ENCODE measurements around the gene ASTN2. TPM values are rescaled to one million over a fixed set of nuclear protein-coding genes. Genes with fewer than 3 reads are reported as not detected.

Gene ASTN2
- total RNA-seq, 1 donor from 2014 or later = 7.3 TPM

- Histone ChIP-seq H3K4me1 (ENCODE audit: control insufficient read depth in 3 of 3, insufficient read depth in 3 of 3, low read length in 3 of 3) (peaks cover 0 to 4% (median 0%) of the 10 kb centered on the region in 3 donors), H3K9me3 (ENCODE audit: control insufficient read depth in 3 of 3, low read length in 3 of 3) (no peaks in the 10 kb centered on the region), H3K27ac (ENCODE audit: low read depth, low read length) (no peak overlapping the region), H3K27me3 (ENCODE audit: control insufficient read depth in 3 of 3, insufficient read depth in 3 of 3, low read length in 3 of 3) (no peaks in the 10 kb centered on the region), H3K36me3 (ENCODE audit: control insufficient read depth in 3 of 3, insufficient read depth in 3 of 3, low read length in 3 of 3) (no peaks in the 10 kb centered on the region), H3K4me3 (ENCODE audit: low read length in 3 of 3) (no peak overlapping the region), H3K9ac (ENCODE audit: low read depth in 1 of 3, low read length in 3 of 3) (no peak overlapping the region)
These were observed 386.6 kb downstream of the ASTN2 start for GRCh38 chr9:117028103-117028858.

- no peaks in the 10 kb centered on the region for H3K4me1 ChIP-seq (ENCODE audit: control insufficient read depth in 3 of 3, insufficient read depth in 3 of 3, low read length in 3 of 3)
- no peak overlapping the region for H3K4me3 ChIP-seq (ENCODE audit: low read length in 3 of 3)
- H3K9me3 ChIP-seq (ENCODE audit: control insufficient read depth in 3 of 3, low read length in 3 of 3) = no peaks in the 10 kb centered on the region
- no peak overlapping the region for H3K9ac ChIP-seq (ENCODE audit: low read depth in 1 of 3, low read length in 3 of 3)
- no peak overlapping the region for H3K27ac ChIP-seq (ENCODE audit: low read depth, low read length)
- H3K36me3 ChIP-seq (ENCODE audit: control insufficient read depth in 3 of 3, insufficient read depth in 3 of 3, low read length in 3 of 3) = no peaks in the 10 kb centered on the region
- no peaks in the 10 kb centered on the region for H3K27me3 ChIP-seq (ENCODE audit: control insufficient read depth in 3 of 3, insufficient read depth in 3 of 3, low read length in 3 of 3)
These were observed 393.0 kb downstream of the ASTN2 start for GRCh38 chr9:117021906-117022305.

DNA sequence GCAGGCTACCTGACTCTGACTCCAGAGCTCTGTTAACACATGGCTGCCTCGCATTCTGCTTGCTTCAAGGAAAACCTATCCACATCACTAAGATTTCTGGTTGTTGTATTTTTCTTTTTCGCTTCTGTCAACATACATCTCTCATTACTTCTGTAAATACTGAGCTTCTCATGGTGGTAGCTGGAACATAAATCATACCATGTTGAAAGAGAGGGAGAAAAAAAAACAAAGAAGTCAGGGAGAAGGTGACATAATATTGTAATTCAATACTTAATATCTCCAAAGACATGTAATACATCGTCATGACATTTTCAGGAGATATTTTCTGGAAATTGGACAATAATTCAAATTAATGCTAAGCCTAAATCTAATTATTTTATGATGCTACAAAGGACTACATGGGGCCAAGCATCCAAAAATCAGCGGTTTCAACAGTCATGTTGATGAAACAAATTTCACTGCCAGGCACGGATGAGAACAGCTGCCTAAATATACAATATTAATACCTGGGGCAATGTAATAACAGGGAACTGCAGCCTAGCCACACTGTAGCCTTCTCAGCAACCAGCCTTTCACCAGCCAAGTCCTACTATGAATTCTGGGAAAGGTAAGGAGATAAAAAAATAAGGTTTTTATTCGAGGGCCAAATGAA lies 395.8 kb downstream of the ASTN2 start:
- Histone ChIP-seq H3K36me3 (ENCODE audit: control insufficient read depth in 3 of 3, insufficient read depth in 3 of 3, low read length in 3 of 3) (no peaks in the 10 kb centered on the region), H3K4me3 (ENCODE audit: low read length in 3 of 3) (no peak overlapping the region), H3K9ac (ENCODE audit: low read depth in 1 of 3, low read length in 3 of 3) (no peak overlapping the region), H3K9me3 (ENCODE audit: control insufficient read depth in 3 of 3, low read length in 3 of 3) (no peaks in the 10 kb centered on the region), H3K4me1 (ENCODE audit: control insufficient read depth in 3 of 3, insufficient read depth in 3 of 3, low read length in 3 of 3) (no peaks in the 10 kb centered on the region), H3K27me3 (ENCODE audit: control insufficient read depth in 3 of 3, insufficient read depth in 3 of 3, low read length in 3 of 3) (no peaks in the 10 kb centered on the region), H3K27ac (ENCODE audit: low read depth, low read length) (no peak overlapping the region)

GRCh38 chr9:117017414-117017985 lies 397.4 kb downstream of the ASTN2 start:
- no peaks in the 10 kb centered on the region for H3K27me3 ChIP-seq (ENCODE audit: control insufficient read depth in 3 of 3, insufficient read depth in 3 of 3, low read length in 3 of 3)
- no peak overlapping the region for H3K9ac ChIP-seq (ENCODE audit: low read depth in 1 of 3, low read length in 3 of 3)
- H3K9me3 ChIP-seq (ENCODE audit: control insufficient read depth in 3 of 3, low read length in 3 of 3) = no peaks in the 10 kb centered on the region
- H3K4me1 ChIP-seq (ENCODE audit: control insufficient read depth in 3 of 3, insufficient read depth in 3 of 3, low read length in 3 of 3) = no peaks in the 10 kb centered on the region
- H3K4me3 ChIP-seq (ENCODE audit: low read length in 3 of 3) = no peak overlapping the region
- no peak overlapping the region for H3K27ac ChIP-seq (ENCODE audit: low read depth, low read length)
- H3K36me3 ChIP-seq (ENCODE audit: control insufficient read depth in 3 of 3, insufficient read depth in 3 of 3, low read length in 3 of 3) = no peaks in the 10 kb centered on the region

DNA sequence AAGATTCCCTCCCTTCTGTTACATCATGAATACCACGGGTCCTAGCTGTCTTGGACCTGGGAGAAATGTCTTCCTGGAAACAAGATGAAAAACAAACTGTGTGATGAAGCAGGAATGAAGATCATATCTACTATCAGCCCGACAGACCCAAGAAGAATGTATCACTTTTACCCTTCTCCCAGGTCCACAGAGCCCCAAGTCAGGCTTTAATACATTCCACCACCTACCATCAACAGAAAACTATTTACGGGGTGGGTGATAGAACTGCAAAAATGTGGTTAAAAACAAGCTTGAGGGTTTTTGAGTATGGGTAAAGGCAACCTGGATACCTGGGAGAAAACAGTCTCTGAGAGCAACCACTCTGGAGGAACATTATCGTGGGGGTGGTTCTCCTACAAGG lies 400.8 kb downstream of the ASTN2 start:
- H3K9me3 ChIP-seq (ENCODE audit: control insufficient read depth in 3 of 3, low read length in 3 of 3) = no peaks in the 10 kb centered on the region
- no peaks in the 10 kb centered on the region for H3K27me3 ChIP-seq (ENCODE audit: control insufficient read depth in 3 of 3, insufficient read depth in 3 of 3, low read length in 3 of 3)
- H3K9ac ChIP-seq (ENCODE audit: low read depth in 1 of 3, low read length in 3 of 3) = no peak overlapping the region
- no peak overlapping the region for H3K27ac ChIP-seq (ENCODE audit: low read depth, low read length)
- no peaks in the 10 kb centered on the region for H3K36me3 ChIP-seq (ENCODE audit: control insufficient read depth in 3 of 3, insufficient read depth in 3 of 3, low read length in 3 of 3)
- no peak overlapping the region for H3K4me3 ChIP-seq (ENCODE audit: low read length in 3 of 3)
- H3K4me1 ChIP-seq (ENCODE audit: control insufficient read depth in 3 of 3, insufficient read depth in 3 of 3, low read length in 3 of 3) = no peaks in the 10 kb centered on the region

- H3K4me1 ChIP-seq (ENCODE audit: control insufficient read depth in 3 of 3, insufficient read depth in 3 of 3, low read length in 3 of 3) = no peaks in the 10 kb centered on the region
- no peaks in the 10 kb centered on the region for H3K36me3 ChIP-seq (ENCODE audit: control insufficient read depth in 3 of 3, insufficient read depth in 3 of 3, low read length in 3 of 3)
- no peaks in the 10 kb centered on the region for H3K27me3 ChIP-seq (ENCODE audit: control insufficient read depth in 3 of 3, insufficient read depth in 3 of 3, low read length in 3 of 3)
- no peaks in the 10 kb centered on the region for H3K9me3 ChIP-seq (ENCODE audit: control insufficient read depth in 3 of 3, low read length in 3 of 3)
- H3K9ac ChIP-seq (ENCODE audit: low read depth in 1 of 3, low read length in 3 of 3) = no peak overlapping the region
- no peak overlapping the region for H3K4me3 ChIP-seq (ENCODE audit: low read length in 3 of 3)
- H3K27ac ChIP-seq (ENCODE audit: low read depth, low read length) = no peak overlapping the region
These were observed 401.3 kb downstream of the ASTN2 start for GRCh38 chr9:117013440-117013995.

DNA sequence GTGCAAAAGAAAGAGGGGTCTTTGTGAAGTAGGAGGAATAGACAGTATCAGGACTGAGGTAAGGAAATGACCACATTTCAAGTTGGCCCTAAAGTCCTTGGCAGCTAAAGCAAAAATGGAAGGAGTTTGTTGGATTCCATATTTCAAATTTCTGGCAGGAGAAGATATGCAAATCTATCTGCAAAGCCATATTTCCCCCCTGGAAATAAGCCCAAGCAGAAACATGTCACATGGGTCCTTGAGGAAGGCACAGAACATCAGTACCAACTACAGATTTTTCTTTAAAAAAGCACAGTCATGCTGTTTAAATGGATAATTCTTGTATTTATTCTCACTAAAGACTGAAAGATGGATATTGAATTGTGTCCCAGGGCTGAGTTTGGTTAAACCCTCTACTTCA lies 404.8 kb downstream of the ASTN2 start:
- Histone ChIP-seq H3K9me3 (ENCODE audit: control insufficient read depth in 3 of 3, low read length in 3 of 3) (no peaks in the 10 kb centered on the region), H3K27ac (ENCODE audit: low read depth, low read length) (no peak overlapping the region), H3K4me3 (ENCODE audit: low read length in 3 of 3) (no peak overlapping the region), H3K4me1 (ENCODE audit: control insufficient read depth in 3 of 3, insufficient read depth in 3 of 3, low read length in 3 of 3) (no peaks in the 10 kb centered on the region), H3K27me3 (ENCODE audit: control insufficient read depth in 3 of 3, insufficient read depth in 3 of 3, low read length in 3 of 3) (no peaks in the 10 kb centered on the region), H3K36me3 (ENCODE audit: control insufficient read depth in 3 of 3, insufficient read depth in 3 of 3, low read length in 3 of 3) (no peaks in the 10 kb centered on the region), H3K9ac (ENCODE audit: low read depth in 1 of 3, low read length in 3 of 3) (no peak overlapping the region)

- H3K4me1 ChIP-seq (ENCODE audit: control insufficient read depth in 3 of 3, insufficient read depth in 3 of 3, low read length in 3 of 3) = no peaks in the 10 kb centered on the region
- no peak overlapping the region for H3K27ac ChIP-seq (ENCODE audit: low read depth, low read length)
- H3K4me3 ChIP-seq (ENCODE audit: low read length in 3 of 3) = no peak overlapping the region
- no peaks in the 10 kb centered on the region for H3K9me3 ChIP-seq (ENCODE audit: control insufficient read depth in 3 of 3, low read length in 3 of 3)
- H3K36me3 ChIP-seq (ENCODE audit: control insufficient read depth in 3 of 3, insufficient read depth in 3 of 3, low read length in 3 of 3) = no peaks in the 10 kb centered on the region
- no peaks in the 10 kb centered on the region for H3K27me3 ChIP-seq (ENCODE audit: control insufficient read depth in 3 of 3, insufficient read depth in 3 of 3, low read length in 3 of 3)
- no peak overlapping the region for H3K9ac ChIP-seq (ENCODE audit: low read depth in 1 of 3, low read length in 3 of 3)
These were observed 406.0 kb downstream of the ASTN2 start for GRCh38 chr9:117008876-117009275.

GRCh38 chr9:117008461-117008860 lies 406.4 kb downstream of the ASTN2 start:
- Histone ChIP-seq H3K27me3 (ENCODE audit: control insufficient read depth in 3 of 3, insufficient read depth in 3 of 3, low read length in 3 of 3) (no peaks in the 10 kb centered on the region), H3K4me3 (ENCODE audit: low read length in 3 of 3) (no peak overlapping the region), H3K9me3 (ENCODE audit: control insufficient read depth in 3 of 3, low read length in 3 of 3) (no peaks in the 10 kb centered on the region)

GRCh38 chr9:117002686-117003085 lies 412.2 kb downstream of the ASTN2 start:
- no peaks in the 10 kb centered on the region for H3K36me3 ChIP-seq (ENCODE audit: control insufficient read depth in 3 of 3, insufficient read depth in 3 of 3, low read length in 3 of 3)
- H3K4me3 ChIP-seq (ENCODE audit: low read length in 3 of 3) = no peak overlapping the region
- no peak overlapping the region for H3K9ac ChIP-seq (ENCODE audit: low read depth in 1 of 3, low read length in 3 of 3)
- no peaks in the 10 kb centered on the region for H3K9me3 ChIP-seq (ENCODE audit: control insufficient read depth in 3 of 3, low read length in 3 of 3)
- H3K4me1 ChIP-seq (ENCODE audit: control insufficient read depth in 3 of 3, insufficient read depth in 3 of 3, low read length in 3 of 3) = no peaks in the 10 kb centered on the region
- H3K27me3 ChIP-seq (ENCODE audit: control insufficient read depth in 3 of 3, insufficient read depth in 3 of 3, low read length in 3 of 3) = no peaks in the 10 kb centered on the region
- H3K27ac ChIP-seq (ENCODE audit: low read depth, low read length) = no peak overlapping the region

More at GRCh38 chr9:117008461-117008860, 406.4 kb downstream of the ASTN2 start:
- Histone ChIP-seq H3K36me3 (ENCODE audit: control insufficient read depth in 3 of 3, insufficient read depth in 3 of 3, low read length in 3 of 3) (no peaks in the 10 kb centered on the region), H3K27ac (ENCODE audit: low read depth, low read length) (no peak overlapping the region), H3K9ac (ENCODE audit: low read depth in 1 of 3, low read length in 3 of 3) (no peak overlapping the region), H3K4me1 (ENCODE audit: control insufficient read depth in 3 of 3, insufficient read depth in 3 of 3, low read length in 3 of 3) (no peaks in the 10 kb centered on the region)

All from skeletal muscle tissue (tissue), 4 donors.